GM21723 (cell line): Measurements from ENCODE around the gene IER2.

Experiments used
- ATAC-seq: cut with Tn5 transposase; IDR thresholded peaks from one replicate; pipeline ENCODE4 v1.9.1; 2021; ENCODE audit warnings: mild to moderate bottlenecking, moderate library complexity; ENCODE audit not compliant: unreplicated experiment

Gene IER2

GRCh38 chr19:13118424-13119193 is 31.6 kb upstream of the IER2 start:
- no peak for ATAC-seq

- ATAC-seq, result no peak
Measured at GRCh38 chr19:13119627-13120026, 30.6 kb upstream of the IER2 start.

- no peak for ATAC-seq
Measured at GRCh38 chr19:13120031-13120430, 30.2 kb upstream of the IER2 start.

GRCh38 chr19:13120817-13121216 is 29.4 kb upstream of the IER2 start:
- ATAC-seq, result no peak

GRCh38 chr19:13121551-13122274 is 28.5 kb upstream of the IER2 start:
- ATAC-seq, result no peak

- ATAC-seq, result no peak
Measured at GRCh38 chr19:13122275-13122878, 27.8 kb upstream of the IER2 start.

GRCh38 chr19:13122980-13123957 is 26.9 kb upstream of the IER2 start:
- ATAC-seq, result no peak

- no peak for ATAC-seq
Measured at GRCh38 chr19:13127051-13127450, 23.2 kb upstream of the IER2 start.

GRCh38 chr19:13127811-13128575 is 22.2 kb upstream of the IER2 start:
- no peak for ATAC-seq

GRCh38 chr19:13128583-13128982 is 21.6 kb upstream of the IER2 start:
- ATAC-seq, result no peak

- ATAC-seq, result no peak
Measured at GRCh38 chr19:13129384-13129783, 20.8 kb upstream of the IER2 start.

GRCh38 chr19:13130886-13131490 is 19.2 kb upstream of the IER2 start:
- ATAC-seq, result no peak

GRCh38 chr19:13132471-13133180 is 17.6 kb upstream of the IER2 start:
- ATAC-seq, result no peak

- no peak for ATAC-seq
Measured at GRCh38 chr19:13133241-13133870, 16.9 kb upstream of the IER2 start.

- ATAC-seq, result no peak
Measured at GRCh38 chr19:13134626-13135025, 15.6 kb upstream of the IER2 start.

- ATAC-seq, result no peak
Measured at GRCh38 chr19:13135068-13136062, 14.8 kb upstream of the IER2 start.

GRCh38 chr19:13137290-13137794 is 12.9 kb upstream of the IER2 start:
- ATAC-seq, result no peak
